ENCODE data around the gene IL18RAP. TPM values are rescaled to one million over a fixed set of nuclear protein-coding genes. Genes with fewer than 3 reads are reported as not detected.
A peak's percentile ranks its signal among the peaks of the same experiment; 100 is the strongest.

The IL18RAP gene
- total RNA-seq, 1 donor from 2014 or later: not detected

DNA sequence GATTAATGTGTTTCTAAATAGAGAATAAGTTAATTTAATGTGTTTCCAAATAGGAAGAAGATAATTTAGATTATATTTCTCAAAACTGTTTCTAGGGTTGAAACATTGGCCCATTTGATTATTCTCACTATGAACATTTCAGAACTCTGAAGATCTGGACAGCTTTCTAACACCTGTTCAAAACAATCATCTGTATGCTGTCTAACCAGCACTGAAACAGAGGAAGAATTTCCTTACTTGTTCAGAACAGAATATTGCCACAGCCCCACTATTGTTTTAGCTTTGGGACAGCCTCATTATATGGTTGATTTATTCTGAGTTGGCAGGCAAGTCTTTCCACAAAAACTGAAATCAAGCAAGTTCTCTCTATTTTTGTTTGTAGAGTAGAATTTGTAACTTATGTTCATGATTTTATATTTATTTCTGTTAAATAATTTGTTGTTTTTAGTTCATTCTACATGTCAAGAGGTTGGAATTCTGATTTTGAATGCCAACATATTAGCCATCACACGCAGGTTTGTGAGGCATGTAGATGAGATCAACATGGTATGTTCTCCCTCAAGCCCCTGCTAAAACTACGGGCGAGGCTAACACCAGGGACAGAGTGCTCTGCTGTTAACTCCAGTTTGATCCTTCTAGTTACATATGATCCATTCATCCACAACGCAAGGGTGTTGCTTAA is 11.2 kb downstream of the IL18RAP start:
- Histone ChIP-seq H3K27me3 (ENCODE audit: control insufficient read depth, insufficient read depth, low read length) (no peaks in the 10 kb centered on the region), H3K4me3 (ENCODE audit: low read depth, low read length) (no peak overlapping the region), H3K36me3 (ENCODE audit: control insufficient read depth, insufficient read depth, low read length) (no peaks in the 10 kb centered on the region)
- no peak for DNase-seq (ENCODE audit: low read depth)
- TF ChIP-seq, protein P1, sequence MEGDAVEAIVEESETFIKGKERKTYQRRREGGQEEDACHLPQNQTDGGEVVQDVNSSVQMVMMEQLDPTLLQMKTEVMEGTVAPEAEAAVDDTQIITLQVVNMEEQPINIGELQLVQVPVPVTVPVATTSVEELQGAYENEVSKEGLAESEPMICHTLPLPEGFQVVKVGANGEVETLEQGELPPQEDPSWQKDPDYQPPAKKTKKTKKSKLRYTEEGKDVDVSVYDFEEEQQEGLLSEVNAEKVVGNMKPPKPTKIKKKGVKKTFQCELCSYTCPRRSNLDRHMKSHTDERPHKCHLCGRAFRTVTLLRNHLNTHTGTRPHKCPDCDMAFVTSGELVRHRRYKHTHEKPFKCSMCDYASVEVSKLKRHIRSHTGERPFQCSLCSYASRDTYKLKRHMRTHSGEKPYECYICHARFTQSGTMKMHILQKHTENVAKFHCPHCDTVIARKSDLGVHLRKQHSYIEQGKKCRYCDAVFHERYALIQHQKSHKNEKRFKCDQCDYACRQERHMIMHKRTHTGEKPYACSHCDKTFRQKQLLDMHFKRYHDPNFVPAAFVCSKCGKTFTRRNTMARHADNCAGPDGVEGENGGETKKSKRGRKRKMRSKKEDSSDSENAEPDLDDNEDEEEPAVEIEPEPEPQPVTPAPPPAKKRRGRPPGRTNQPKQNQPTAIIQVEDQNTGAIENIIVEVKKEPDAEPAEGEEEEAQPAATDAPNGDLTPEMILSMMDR (IDR thresholded peaks at IDR 0.05; ENCODE audit: insufficient read depth, low read length, poor library complexity, severe bottlenecking): no peak

DNA sequence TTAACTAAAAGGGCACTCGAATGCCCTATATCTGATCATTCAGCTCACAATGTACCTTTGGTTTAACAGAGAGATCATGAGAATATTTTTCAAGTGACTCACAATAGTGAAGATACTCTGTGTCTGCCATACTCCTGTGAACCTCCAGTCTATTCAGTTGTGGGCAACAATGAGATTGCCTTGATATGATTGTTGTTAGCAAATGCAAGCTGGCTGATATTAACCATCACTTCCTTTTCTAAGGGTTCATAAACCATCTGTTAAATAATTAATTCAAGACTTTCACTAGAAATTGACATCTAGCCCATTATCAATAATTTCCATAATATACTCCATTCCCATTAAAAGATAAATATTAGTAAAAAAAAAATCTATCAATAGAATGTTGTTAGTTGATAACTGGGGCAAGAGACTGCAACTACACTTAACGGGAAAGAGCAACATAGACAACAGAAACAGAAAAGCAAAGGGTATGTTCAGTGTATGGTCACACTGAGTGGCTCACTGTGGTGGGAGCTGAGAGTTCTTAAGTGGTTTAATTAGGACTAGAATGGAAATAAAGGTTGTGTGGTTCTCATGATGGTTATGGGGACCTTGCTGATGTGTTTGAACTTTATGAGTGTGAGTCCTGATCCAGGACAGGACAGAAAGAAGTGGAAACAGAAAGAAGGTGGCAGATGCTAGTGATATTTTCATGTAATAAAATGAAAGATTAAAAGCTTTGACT is 11.9 kb downstream of the IL18RAP start:
- H3K36me3 ChIP-seq (ENCODE audit: control insufficient read depth, insufficient read depth, low read length): no peaks in the 10 kb centered on the region
- TF ChIP-seq, protein P1 (IDR thresholded peaks at IDR 0.05; ENCODE audit: insufficient read depth, low read length, poor library complexity, severe bottlenecking): no peak
- H3K27me3 ChIP-seq (ENCODE audit: control insufficient read depth, insufficient read depth, low read length): no peaks in the 10 kb centered on the region
- DNase-seq (ENCODE audit: low read depth): no peak
- H3K4me3 ChIP-seq (ENCODE audit: low read depth, low read length): no peak overlapping the region

GRCh38 chr2:102435741-102436140 is 12.8 kb downstream of the IL18RAP start:
- Histone ChIP-seq H3K27me3 (ENCODE audit: control insufficient read depth, insufficient read depth, low read length) (no peaks in the 10 kb centered on the region), H3K4me3 (ENCODE audit: low read depth, low read length) (no peak overlapping the region), H3K36me3 (ENCODE audit: control insufficient read depth, insufficient read depth, low read length) (no peaks in the 10 kb centered on the region)
- TF ChIP-seq, protein P1 (IDR thresholded peaks at IDR 0.05; ENCODE audit: insufficient read depth, low read length, poor library complexity, severe bottlenecking): no peak
- DNase-seq (ENCODE audit: low read depth): no peak

- H3K27me3 ChIP-seq (ENCODE audit: control insufficient read depth, insufficient read depth, low read length): no peaks in the 10 kb centered on the region
- H3K4me3 ChIP-seq (ENCODE audit: low read depth, low read length): no peak overlapping the region
- no peaks in the 10 kb centered on the region for H3K36me3 ChIP-seq (ENCODE audit: control insufficient read depth, insufficient read depth, low read length)
- TF ChIP-seq, protein P1 (IDR thresholded peaks at IDR 0.05; ENCODE audit: insufficient read depth, low read length, poor library complexity, severe bottlenecking): no peak
- peak; percentile 61 for DNase-seq (ENCODE audit: low read depth)
These were observed 13.4 kb downstream of the IL18RAP start for GRCh38 chr2:102436323-102436722.

DNA sequence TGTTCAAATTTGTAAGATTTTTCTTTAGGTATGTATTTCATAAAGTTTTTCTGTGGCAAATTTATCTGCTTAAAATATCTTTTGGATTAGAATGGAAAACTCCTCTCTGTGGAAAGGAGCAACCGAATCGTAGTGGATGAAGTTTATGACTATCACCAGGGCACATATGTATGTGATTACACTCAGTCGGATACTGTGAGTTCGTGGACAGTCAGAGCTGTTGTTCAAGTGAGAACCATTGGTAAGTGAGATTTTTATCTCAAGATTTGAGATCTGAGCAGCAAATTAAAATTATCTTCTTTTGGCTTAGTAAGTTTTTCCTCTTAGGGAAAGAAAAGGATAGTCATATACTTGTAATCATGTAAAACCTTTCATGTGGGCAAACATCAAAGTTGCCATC is 14.2 kb downstream of the IL18RAP start:
- Histone ChIP-seq H3K4me3 (ENCODE audit: low read depth, low read length) (no peak overlapping the region), H3K27me3 (ENCODE audit: control insufficient read depth, insufficient read depth, low read length) (no peaks in the 10 kb centered on the region), H3K36me3 (ENCODE audit: control insufficient read depth, insufficient read depth, low read length) (no peaks in the 10 kb centered on the region)
- TF ChIP-seq, protein P1 (IDR thresholded peaks at IDR 0.05; ENCODE audit: insufficient read depth, low read length, poor library complexity, severe bottlenecking): no peak
- no peak for DNase-seq (ENCODE audit: low read depth)
